Lower leg skin (tissue), 3 donors: Measurements from ENCODE around the gene PPP4C.

ENCODE experiments used
- CTCF ChIP-seq, 3 donors: fragments of 450-650 bp; IDR thresholded peaks; one replicate each; pipeline ENCODE4 v1.5.1; 2016; ENCODE audit warnings: antibody characterized with exemption in 3 of 3, mild to moderate bottlenecking in 3 of 3, moderate library complexity in 2 of 3
- POLR2A ChIP-seq, 2 donors: fragments of 450-650 bp; IDR thresholded peaks; one replicate each; pipeline ENCODE4 v1.6.1; 2016 to 2017; ENCODE audit warnings: antibody characterized with exemption in 2 of 2, mild to moderate bottlenecking in 1 of 2, moderate library complexity in 1 of 2

GRCh38 chr16:30095166-30096078 lies 19.6 kb downstream of the PPP4C start:
- TF ChIP-seq CTCF (IDR thresholded peaks at IDR 0.05) (no peak), POLR2A (IDR thresholded peaks at IDR 0.05) (no peak)
